Measurements from ENCODE around the gene LRRC71. TPM values are rescaled to one million over a fixed set of nuclear protein-coding genes. Genes with fewer than 3 reads are reported as not detected.
A peak's percentile ranks its signal among the peaks of the same experiment; 100 is the strongest.

LRRC71 gene
- total RNA-seq, 1 experiment from 2014 or later, result not detected

GRCh38 chr1:156964441-156964840 is 44.0 kb downstream of the LRRC71 start:
- Mint-ChIP-seq H3K36me3 (ENCODE audit: insufficient read depth, unreplicated experiment) (peaks cover 66% of the 10 kb centered on the region), H3K27ac (ENCODE audit: unreplicated experiment) (no peak overlapping the region), H3K4me1 (ENCODE audit: low read depth, unreplicated experiment) (peaks cover 15% of the 10 kb centered on the region), H3K4me3 (ENCODE audit: unreplicated experiment) (no peak overlapping the region), H3K9me3 (ENCODE audit: unreplicated experiment) (no peaks in the 10 kb centered on the region), H3K27me3 (ENCODE audit: insufficient read depth, unreplicated experiment) (no peaks in the 10 kb centered on the region)
- Histone ChIP-seq H3K4me3 (ENCODE audit: low read depth, low read length) (no peak overlapping the region), H3K9me3 (no peaks in the 10 kb centered on the region), H3K4me1 (peaks cover 20% of the 10 kb centered on the region), H3K27me3 (replicated peaks; ENCODE audit: control insufficient read depth, insufficient read depth, low read length) (no peaks in the 10 kb centered on the region), H3K36me3 (ENCODE audit: control insufficient read depth, insufficient read depth, low read length) (peaks cover 7% of the 10 kb centered on the region)
- POLR2A ChIA-PET, result interaction anchor here (1.1 kb wide), 1 partner anchor 31 kb away, joined by 3 read pairs; no protein-coding TSS in a partner anchor
- CTCF ChIA-PET, result interaction anchor here (0.6 kb wide), 1 partner anchor 90 kb away, joined by 6 read pairs; no protein-coding TSS in a partner anchor
- no peak for DNase-seq
- intact Hi-C loops (cut with micrococcal nuclease; ENCODE audit: unreplicated experiment), result no loop called here
- TF ChIP-seq CTCF (IDR thresholded peaks at IDR 0.05; ENCODE audit: insufficient read depth in 1 of 2, low read depth in 1 of 2, low read length in 1 of 2, severe bottlenecking in 1 of 2, unreplicated experiment in 1 of 2), result no peak
- no TSS peak for BruUV-seq (replicated peaks)

GRCh38 chr1:156969496-156969895 is 49.1 kb downstream of the LRRC71 start:
- Histone ChIP-seq H3K27me3 (replicated peaks; ENCODE audit: control insufficient read depth, insufficient read depth, low read length) (no peaks in the 10 kb centered on the region), H3K36me3 (ENCODE audit: control insufficient read depth, insufficient read depth, low read length) (no peaks in the 10 kb centered on the region; the same call in 1 of the 2 replicates), H3K4me3 (ENCODE audit: low read depth, low read length) (no peak overlapping the region), H3K9me3 (no peaks in the 10 kb centered on the region), H3K4me1 (peaks cover 35% of the 10 kb centered on the region)
- peaks cover 53% of the 10 kb centered on the region for H3K36me3 Mint-ChIP-seq (ENCODE audit: insufficient read depth, unreplicated experiment)
- CTCF ChIA-PET, result interaction anchor here (1.2 to 2.6 kb wide), 8 partner anchors 13 to 120 kb away, joined by 3 to 13 read pairs (median 6); no protein-coding TSS in a partner anchor
- no peaks in the 10 kb centered on the region for H3K27me3 Mint-ChIP-seq (ENCODE audit: insufficient read depth, unreplicated experiment)
- POLR2A ChIA-PET, result no interaction called here
- TF ChIP-seq CTCF (IDR thresholded peaks at IDR 0.05; ENCODE audit: insufficient read depth in 1 of 2, low read depth in 1 of 2, low read length in 1 of 2, severe bottlenecking in 1 of 2, unreplicated experiment in 1 of 2), result no peak
- no TSS peak for BruUV-seq (replicated peaks)
- peak in 1 of 2 experiments; percentile 52 for DNase-seq
- H3K27ac Mint-ChIP-seq (ENCODE audit: unreplicated experiment), result peak overlapping the region; percentile 58
- H3K9me3 Mint-ChIP-seq (ENCODE audit: unreplicated experiment), result no peaks in the 10 kb centered on the region
- H3K4me1 Mint-ChIP-seq (ENCODE audit: low read depth, unreplicated experiment), result peaks cover 19% of the 10 kb centered on the region
- H3K4me3 Mint-ChIP-seq (ENCODE audit: unreplicated experiment), result peak overlapping the region; percentile 39
- intact Hi-C loops (cut with micrococcal nuclease; ENCODE audit: unreplicated experiment), result loop anchor here (2.0 kb wide), 2 partner anchors 27 to 75 kb away; partner anchors contain the start of gene ARHGEF11

- ChIA-PET POLR2A (interaction anchor here (0.6 kb wide), 1 partner anchor 757 kb away, joined by 3 read pairs; the partner anchor contains the start of gene PMF1), CTCF (interaction anchor here (0.5 to 2.6 kb wide), 11 partner anchors 9 to 120 kb away, joined by 3 to 13 read pairs (median 5); no protein-coding TSS in a partner anchor)
- peaks cover 50% of the 10 kb centered on the region for H3K36me3 Mint-ChIP-seq (ENCODE audit: insufficient read depth, unreplicated experiment)
- Histone ChIP-seq H3K27me3 (replicated peaks; ENCODE audit: control insufficient read depth, insufficient read depth, low read length) (no peaks in the 10 kb centered on the region), H3K4me1 (peaks cover 35% of the 10 kb centered on the region), H3K36me3 (ENCODE audit: control insufficient read depth, insufficient read depth, low read length) (no peaks in the 10 kb centered on the region; the same call in 1 of the 2 replicates), H3K9me3 (no peaks in the 10 kb centered on the region), H3K4me3 (ENCODE audit: low read depth, low read length) (no peak overlapping the region)
- no peaks in the 10 kb centered on the region for H3K9me3 Mint-ChIP-seq (ENCODE audit: unreplicated experiment)
- peaks cover 19% of the 10 kb centered on the region for H3K4me1 Mint-ChIP-seq (ENCODE audit: low read depth, unreplicated experiment)
- peak; percentile 12 to 22 for TF ChIP-seq CTCF (IDR thresholded peaks at IDR 0.05; ENCODE audit: insufficient read depth in 1 of 2, low read depth in 1 of 2, low read length in 1 of 2, severe bottlenecking in 1 of 2, unreplicated experiment in 1 of 2)
- DNase-seq, result no peak
- H3K4me3 Mint-ChIP-seq (ENCODE audit: unreplicated experiment), result no peak overlapping the region
- no TSS peak for BruUV-seq (replicated peaks)
- H3K27me3 Mint-ChIP-seq (ENCODE audit: insufficient read depth, unreplicated experiment), result no peaks in the 10 kb centered on the region
- intact Hi-C loops (cut with micrococcal nuclease; ENCODE audit: unreplicated experiment), result no loop called here
- H3K27ac Mint-ChIP-seq (ENCODE audit: unreplicated experiment), result no peak overlapping the region
Observed at GRCh38 chr1:156970017-156970416, 49.6 kb downstream of the LRRC71 start.

Data from Caco-2 (cell line).